ENCODE results near the gene SUV39H1. TPM values are rescaled to one million over a fixed set of nuclear protein-coding genes. Genes with fewer than 3 reads are reported as not detected.

The SUV39H1 gene
- total RNA-seq, 2 experiments from 2014 or later = 32.3 to 35.6 TPM

- no peak for DNase-seq
- H3K4me3 Mint-ChIP-seq = no peak overlapping the region
- no peak overlapping the region for H3K27ac Mint-ChIP-seq
- no peaks in the 10 kb centered on the region for H3K27me3 Mint-ChIP-seq
- H3K4me1 Mint-ChIP-seq (ENCODE audit: low read depth) = peaks cover 11% of the 10 kb centered on the region
- intact Hi-C loops (cut with micrococcal nuclease) = no loop called here
- no peaks in the 10 kb centered on the region for H3K9me3 Mint-ChIP-seq
- POLR2A ChIA-PET = no interaction called here
- H3K36me3 Mint-ChIP-seq = no peaks in the 10 kb centered on the region
- CTCF ChIA-PET = no interaction called here
These were observed 52.6 kb downstream of the SUV39H1 start for GRCh38 chrX:48749182-48749581.

- no peaks in the 10 kb centered on the region for H3K36me3 Mint-ChIP-seq
- POLR2A ChIA-PET = interaction anchor here (0.7 to 1.0 kb wide), 3 partner anchors 14 to 50 kb away, joined by 3 to 4 read pairs (median 3); no protein-coding TSS in a partner anchor
- peak; percentile 38 for DNase-seq
- CTCF ChIA-PET = no interaction called here
- intact Hi-C loops (cut with micrococcal nuclease) = loop anchor here (1.0 kb wide), 2 partner anchors 15 to 37 kb away; no protein-coding TSS in a partner anchor
- H3K27me3 Mint-ChIP-seq = no peaks in the 10 kb centered on the region
- no peak overlapping the region for H3K27ac Mint-ChIP-seq
- H3K9me3 Mint-ChIP-seq = no peaks in the 10 kb centered on the region
- H3K4me1 Mint-ChIP-seq (ENCODE audit: low read depth) = peaks cover 11% of the 10 kb centered on the region
- no peak overlapping the region for H3K4me3 Mint-ChIP-seq
These were observed 54.8 kb downstream of the SUV39H1 start for GRCh38 chrX:48751343-48751742.

- H3K4me3 Mint-ChIP-seq = no peak overlapping the region
These were observed 56.0 kb downstream of the SUV39H1 start for GRCh38 chrX:48752498-48752897.

GRCh38 chrX:48753708-48754228 lies 57.2 kb downstream of the SUV39H1 start:
- no peaks in the 10 kb centered on the region for H3K36me3 Mint-ChIP-seq
- H3K9me3 Mint-ChIP-seq = no peaks in the 10 kb centered on the region
- peaks cover 11% of the 10 kb centered on the region for H3K4me1 Mint-ChIP-seq (ENCODE audit: low read depth)
- H3K27me3 Mint-ChIP-seq = no peaks in the 10 kb centered on the region
- no peak overlapping the region for H3K4me3 Mint-ChIP-seq
- H3K27ac Mint-ChIP-seq = no peak overlapping the region
- DNase-seq = no peak
- POLR2A ChIA-PET = no interaction called here
- CTCF ChIA-PET = no interaction called here
- intact Hi-C loops (cut with micrococcal nuclease) = no loop called here

More at GRCh38 chrX:48752498-48752897, 56.0 kb downstream of the SUV39H1 start:
- Mint-ChIP-seq H3K27me3 (no peaks in the 10 kb centered on the region), H3K9me3 (no peaks in the 10 kb centered on the region), H3K4me1 (ENCODE audit: low read depth) (peaks cover 11% of the 10 kb centered on the region), H3K27ac (no peak overlapping the region), H3K36me3 (no peaks in the 10 kb centered on the region)
- DNase-seq = no peak
- POLR2A ChIA-PET = no interaction called here
- intact Hi-C loops (cut with micrococcal nuclease) = no loop called here
- CTCF ChIA-PET = no interaction called here

GRCh38 chrX:48754238-48754637 lies 57.7 kb downstream of the SUV39H1 start:
- CTCF ChIA-PET = no interaction called here

More at GRCh38 chrX:48754238-48754637, 57.7 kb downstream of the SUV39H1 start:
- Mint-ChIP-seq H3K36me3 (no peaks in the 10 kb centered on the region), H3K27me3 (no peaks in the 10 kb centered on the region), H3K4me1 (ENCODE audit: low read depth) (peaks cover 11% of the 10 kb centered on the region), H3K4me3 (no peak overlapping the region), H3K9me3 (no peaks in the 10 kb centered on the region), H3K27ac (no peak overlapping the region)
- POLR2A ChIA-PET = no interaction called here
- intact Hi-C loops (cut with micrococcal nuclease) = no loop called here
- no peak for DNase-seq

Other genes starting within 250 kb of the SUV39H1 start
- 10 to 100 TPM; 70.7 to 73.0 TPM for gene SLC38A5, start 226.5 kb upstream of the SUV39H1 start, total RNA-seq
- gene FTSJ1, start 220.5 kb upstream of the SUV39H1 start, total RNA-seq = 10 to 100 TPM; 62.8 to 73.9 TPM
- gene PORCN, start 187.7 kb upstream of the SUV39H1 start, total RNA-seq = 1 to 10 TPM; 7.1 to 7.7 TPM
- 100 to 1,000 TPM; 149 to 150 TPM for gene EBP, start 174.9 kb upstream of the SUV39H1 start, total RNA-seq
- gene TBC1D25, start 157.0 kb upstream of the SUV39H1 start, total RNA-seq = 10 to 100 TPM; 13.5 to 16.2 TPM
- 100 to 1,000 TPM; 191 to 197 TPM for gene RBM3, start 122.2 kb upstream of the SUV39H1 start, total RNA-seq
- gene WDR13, start 99.2 kb upstream of the SUV39H1 start, total RNA-seq = 10 to 100 TPM; 45.8 to 54.8 TPM
- gene WAS, start 12.9 kb upstream of the SUV39H1 start, total RNA-seq = 10 to 100 TPM; 95.2 to 99.6 TPM
- gene GLOD5, start 65.0 kb downstream of the SUV39H1 start, total RNA-seq = not detected
- not detected for gene GATA1, start 89.9 kb downstream of the SUV39H1 start, total RNA-seq
- 10 to 100 TPM; 71.8 to 81.9 TPM for gene HDAC6, start 105.3 kb downstream of the SUV39H1 start, total RNA-seq
- not detected for gene ERAS, start 129.8 kb downstream of the SUV39H1 start, total RNA-seq
- 1 to 10 TPM; 2.7 to 2.8 TPM for gene PCSK1N, start 138.9 kb downstream of the SUV39H1 start, total RNA-seq
- gene TIMM17B, start 201.0 kb downstream of the SUV39H1 start, total RNA-seq = 10 to 100 TPM; 83.8 to 86.6 TPM
- gene PQBP1, start 201.2 kb downstream of the SUV39H1 start, total RNA-seq = 10 to 100 TPM; 85.0 to 85.5 TPM
- 10 to 100 TPM; 16.9 to 19.2 TPM for gene SLC35A2, start 214.9 kb downstream of the SUV39H1 start, total RNA-seq
- 100 to 1,000 TPM; 386 to 401 TPM for gene PIM2, start 222.3 kb downstream of the SUV39H1 start, total RNA-seq

Measured in activated CD4-positive, alpha-beta memory T cell treated with anti-CD3 and anti-CD28 coated beads for 36 hours (primary cell).